Activated CD8-positive, alpha-beta T cell treated with anti-CD3 and anti-CD28 coated beads for 36 hours (primary cell): ENCODE measurements around the gene SCP2. TPM values are rescaled to one million over a fixed set of nuclear protein-coding genes. Genes with fewer than 3 reads are reported as not detected.

Source experiments
- ATAC-seq: fragments of 200-7000 bp; cut with Tn5 transposase; one replicate; pipeline ENCODE4 v1.10.0; 2021; ENCODE audit warnings: mild to moderate bottlenecking, moderate library complexity
- CTCF ChIA-PET: fragments of 350-600 bp; sonication (Branson Sonifier 250); formaldehyde crosslinking; loops from one replicate; lab custom pipeline; 2021; ENCODE audit warnings: antibody characterized with exemption; lab: Charles Lee
- POLR2A ChIA-PET: fragments of 350-600 bp; sonication (Branson Sonifier 250); formaldehyde crosslinking; loops from one replicate; lab custom pipeline; 2021; ENCODE audit warnings: antibody characterized with exemption; lab: Charles Lee
- DNase-seq: peaks from one replicate; pipeline ENCODE4 v3.0.0-alpha.2; 2020
- H3K27ac Mint-ChIP-seq: one replicate; pipeline ENCODE4 v1.8.0; 2021; ENCODE audit warnings: mild to moderate bottlenecking, mixed read lengths
- H3K27me3 Mint-ChIP-seq: one replicate; pipeline ENCODE4 v1.8.0; 2021; ENCODE audit warnings: mixed read lengths
- H3K36me3 Mint-ChIP-seq: one replicate; pipeline ENCODE4 v1.8.0; 2021; ENCODE audit warnings: low read depth, mixed read lengths
- H3K4me1 Mint-ChIP-seq: one replicate; pipeline ENCODE4 v1.8.0; 2021; ENCODE audit warnings: low read depth, mixed read lengths
- H3K4me3 Mint-ChIP-seq: one replicate; pipeline ENCODE4 v1.8.0; 2021; ENCODE audit warnings: mild to moderate bottlenecking, moderate library complexity, mixed read lengths
- H3K9me3 Mint-ChIP-seq: one replicate; pipeline ENCODE4 v1.8.0; 2021; ENCODE audit warnings: mixed read lengths
- intact Hi-C: fragments of 100-400 bp; cut with micrococcal nuclease; formaldehyde crosslinking; loops from one replicate; pipeline ENCODE4 v1.10.0; 2022
- total RNA-seq, 2 experiments: library from RNA; stranded (reverse); gene quantifications; one replicate each; pipeline ENCODE4 v1.2.3, GENCODE V29; 2021
- TF ChIP-seq, protein P1 (sequence below): fragments of 200-600 bp; IDR thresholded peaks from one replicate; pipeline ENCODE4 v1.8.0; 2022; ENCODE audit warnings: antibody characterized with exemption, mild to moderate bottlenecking

The SCP2 gene
- total RNA-seq, 2 experiments from 2014 or later, result 60.7 to 66.8 TPM

- H3K27ac Mint-ChIP-seq, result no peak overlapping the region
- H3K27me3 Mint-ChIP-seq, result no peaks in the 10 kb centered on the region
- no peaks in the 10 kb centered on the region for H3K9me3 Mint-ChIP-seq
- POLR2A ChIA-PET, result interaction anchor here (1.0 kb wide), 1 partner anchor 61 kb away, joined by 3 read pairs; no protein-coding TSS in a partner anchor
- intact Hi-C loops, result no loop called here
- no peak for ATAC-seq
- no peak overlapping the region for H3K4me3 Mint-ChIP-seq
- TF ChIP-seq, protein P1, sequence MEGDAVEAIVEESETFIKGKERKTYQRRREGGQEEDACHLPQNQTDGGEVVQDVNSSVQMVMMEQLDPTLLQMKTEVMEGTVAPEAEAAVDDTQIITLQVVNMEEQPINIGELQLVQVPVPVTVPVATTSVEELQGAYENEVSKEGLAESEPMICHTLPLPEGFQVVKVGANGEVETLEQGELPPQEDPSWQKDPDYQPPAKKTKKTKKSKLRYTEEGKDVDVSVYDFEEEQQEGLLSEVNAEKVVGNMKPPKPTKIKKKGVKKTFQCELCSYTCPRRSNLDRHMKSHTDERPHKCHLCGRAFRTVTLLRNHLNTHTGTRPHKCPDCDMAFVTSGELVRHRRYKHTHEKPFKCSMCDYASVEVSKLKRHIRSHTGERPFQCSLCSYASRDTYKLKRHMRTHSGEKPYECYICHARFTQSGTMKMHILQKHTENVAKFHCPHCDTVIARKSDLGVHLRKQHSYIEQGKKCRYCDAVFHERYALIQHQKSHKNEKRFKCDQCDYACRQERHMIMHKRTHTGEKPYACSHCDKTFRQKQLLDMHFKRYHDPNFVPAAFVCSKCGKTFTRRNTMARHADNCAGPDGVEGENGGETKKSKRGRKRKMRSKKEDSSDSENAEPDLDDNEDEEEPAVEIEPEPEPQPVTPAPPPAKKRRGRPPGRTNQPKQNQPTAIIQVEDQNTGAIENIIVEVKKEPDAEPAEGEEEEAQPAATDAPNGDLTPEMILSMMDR, result no peak
- no peak for DNase-seq
- peaks cover 2% of the 10 kb centered on the region for H3K4me1 Mint-ChIP-seq
- H3K36me3 Mint-ChIP-seq, result no peaks in the 10 kb centered on the region
- CTCF ChIA-PET, result interaction anchor here (0.9 to 2.5 kb wide), 2 partner anchors 18 to 276 kb away, joined by 4 to 17 read pairs; partner anchors contain the start of gene ECHDC2
Observed at GRCh38 chr1:52904208-52904926, 22.7 kb upstream of the SCP2 start.

DNA sequence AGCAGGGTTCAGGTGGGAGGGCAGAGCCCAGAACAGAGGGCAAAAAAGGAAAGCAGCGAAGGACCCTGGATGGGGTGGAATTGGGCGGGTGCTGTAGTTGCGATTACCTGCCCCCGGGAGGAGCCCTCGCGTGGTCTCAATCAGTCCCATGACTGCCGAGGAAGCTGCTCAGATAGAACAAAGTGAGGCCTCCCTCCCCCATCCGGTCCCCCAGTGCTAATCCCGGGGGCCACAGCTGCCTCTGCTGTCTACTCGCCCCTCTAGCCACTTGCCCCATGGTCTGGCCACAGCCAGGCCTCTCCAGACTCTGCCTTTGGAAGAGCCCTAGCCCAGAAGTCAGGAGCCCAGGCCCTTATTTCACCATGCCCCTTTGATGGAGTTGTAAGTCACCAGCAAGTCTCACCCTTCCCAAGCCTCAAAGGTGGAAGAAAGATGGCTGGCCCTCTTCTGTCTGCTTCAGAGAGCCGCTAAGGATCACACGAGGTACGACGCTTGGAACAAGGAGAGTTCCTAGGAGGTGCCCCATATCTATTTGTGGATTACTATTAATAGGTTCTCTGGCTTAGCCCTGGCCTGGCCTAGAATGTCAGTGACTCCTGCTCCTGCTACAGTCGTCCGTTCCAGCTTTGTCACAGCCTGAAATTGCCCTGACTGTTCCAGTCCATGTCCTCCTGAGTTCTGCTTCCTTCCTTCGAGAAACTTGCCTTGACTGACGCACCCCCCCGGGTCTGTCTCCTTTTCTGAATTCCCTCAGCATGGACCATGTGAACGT, 22.0 kb upstream of the SCP2 start:
- ChIA-PET CTCF (interaction anchor here (0.6 to 2.5 kb wide), 6 partner anchors 17 to 281 kb away, joined by 3 to 17 read pairs (median 3); partner anchors contain the start of gene ECHDC2), POLR2A (interaction anchor here (1.0 to 1.7 kb wide), 2 partner anchors 17 to 62 kb away, joined by 3 to 6 read pairs; partner anchors contain the start of gene ECHDC2)
- Mint-ChIP-seq H3K36me3 (peaks cover 2% of the 10 kb centered on the region), H3K4me1 (peaks cover 2% of the 10 kb centered on the region), H3K27me3 (no peaks in the 10 kb centered on the region), H3K4me3 (no peak overlapping the region), H3K27ac (no peak overlapping the region), H3K9me3 (no peaks in the 10 kb centered on the region)
- ATAC-seq (peak; percentile 96), DNase-seq (peak; percentile 67)
- intact Hi-C loops, result loop anchor here (5.0 kb wide), 1 partner anchor 277 kb away; no protein-coding TSS in a partner anchor
- TF ChIP-seq, protein P1, result peak; percentile 57

DNA sequence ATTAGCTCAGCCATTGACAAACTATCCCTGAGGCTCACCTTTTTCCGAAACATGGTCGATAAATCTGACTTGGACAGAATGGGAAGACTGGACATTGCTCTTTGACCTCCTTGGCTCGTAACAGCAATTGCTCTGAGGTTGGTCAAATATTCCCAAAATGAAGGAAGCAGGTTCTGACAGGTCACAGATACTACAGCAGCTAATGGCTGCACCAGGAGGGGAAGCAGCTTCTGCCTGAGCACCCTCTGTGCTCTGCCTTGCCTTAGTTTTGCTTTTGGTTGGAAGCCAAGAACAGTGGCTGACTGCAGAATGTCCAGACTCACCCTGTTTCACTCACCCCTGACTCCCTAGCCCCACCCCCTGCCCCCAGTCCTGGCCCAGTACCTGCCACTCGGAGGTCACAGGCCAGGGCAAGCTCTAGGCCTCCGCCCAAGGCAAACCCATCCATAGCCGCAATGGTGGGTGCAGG, 20.9 kb upstream of the SCP2 start:
- ATAC-seq, result no peak
- no peaks in the 10 kb centered on the region for H3K27me3 Mint-ChIP-seq
- peaks cover 2% of the 10 kb centered on the region for H3K4me1 Mint-ChIP-seq
- CTCF ChIA-PET, result interaction anchor here (0.9 to 2.5 kb wide), 2 partner anchors 274 to 280 kb away, joined by 3 to 17 read pairs; no protein-coding TSS in a partner anchor
- no peak overlapping the region for H3K4me3 Mint-ChIP-seq
- H3K9me3 Mint-ChIP-seq, result no peaks in the 10 kb centered on the region
- intact Hi-C loops, result loop anchor here (5.0 kb wide), 1 partner anchor 276 kb away; no protein-coding TSS in a partner anchor
- POLR2A ChIA-PET, result interaction anchor here (0.6 to 1.7 kb wide), 2 partner anchors 16 to 172 kb away, joined by 3 to 6 read pairs; partner anchors contain the start of gene ECHDC2
- H3K36me3 Mint-ChIP-seq, result peaks cover 2% of the 10 kb centered on the region
- no peak overlapping the region for H3K27ac Mint-ChIP-seq
- DNase-seq, result no peak
- TF ChIP-seq, protein P1, result no peak

DNA sequence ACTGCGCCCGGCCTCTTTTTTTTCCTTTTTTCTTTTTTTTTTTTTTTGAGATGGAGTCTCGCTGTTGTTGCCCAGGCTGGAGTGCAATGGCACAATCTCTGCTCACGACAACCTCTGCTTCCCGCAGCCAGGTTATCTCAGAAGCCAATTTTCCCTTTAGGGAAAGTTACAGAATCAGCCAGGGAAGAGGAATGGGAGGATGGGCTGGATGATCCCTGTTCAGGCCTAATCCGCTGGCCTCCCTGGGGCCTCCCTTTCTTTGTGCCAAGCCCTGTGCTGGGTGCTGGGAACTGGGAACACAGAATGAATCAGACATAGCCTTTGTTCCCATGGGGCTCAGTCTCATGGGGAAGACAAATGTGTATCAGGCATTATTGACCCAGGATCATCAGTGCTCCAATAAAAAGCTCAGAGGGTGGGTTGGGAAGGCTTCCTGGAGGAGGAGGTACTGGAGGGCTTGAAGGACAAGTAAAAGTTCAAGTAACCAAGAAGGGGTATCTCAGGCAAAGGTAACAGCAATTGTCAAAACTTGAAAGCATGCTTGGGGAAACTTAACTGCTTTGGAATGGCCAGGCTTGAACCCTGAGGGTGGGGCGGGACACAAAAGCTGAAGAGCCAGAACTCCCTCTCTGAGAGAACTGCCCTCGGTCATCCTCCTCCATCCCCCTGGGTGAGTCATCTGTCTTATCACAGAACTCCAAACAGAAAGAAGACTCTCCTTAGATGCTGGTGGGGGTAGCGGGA, 19.8 kb upstream of the SCP2 start:
- Mint-ChIP-seq H3K4me1 (peaks cover 2% of the 10 kb centered on the region), H3K27me3 (no peaks in the 10 kb centered on the region), H3K9me3 (no peaks in the 10 kb centered on the region), H3K36me3 (peaks cover 2% of the 10 kb centered on the region), H3K27ac (no peak overlapping the region), H3K4me3 (no peak overlapping the region)
- DNase-seq, result no peak
- TF ChIP-seq, protein P1, result no peak
- ChIA-PET POLR2A (no interaction called here), CTCF (no interaction called here)
- intact Hi-C loops, result loop anchor here (5.0 kb wide), 1 partner anchor 275 kb away; no protein-coding TSS in a partner anchor
- no peak for ATAC-seq
